ENCODE measurements around the gene MPRIP.

- no peak for TF ChIP-seq CTCF (IDR thresholded peaks at IDR 0.05)
- TF ChIP-seq POLR2A (IDR thresholded peaks at IDR 0.05), result no peak
These were observed 98.3 kb downstream of the MPRIP start for GRCh38 chr17:17140590-17140980.
